H1 (cell line): ENCODE results near the gene LCE5A. TPM values are rescaled to one million over a fixed set of nuclear protein-coding genes. Genes with fewer than 3 reads are reported as not detected.

Experiments
- CHD2 ChIP-seq: IDR thresholded peaks from 2 replicates; pipeline ENCODE4 v1.6.1; 2012; ENCODE audit warnings: low read length, improper control_type of control experiment
- CHD7 ChIP-seq: fragments of 300-600 bp; sonication (generic); IDR thresholded peaks from 2 replicates; pipeline ENCODE4 v1.7.1; 2012; ENCODE audit warnings: low read length, moderate library complexity, mild to moderate bottlenecking, inconsistent platforms; ENCODE audit not compliant: insufficient replicate concordance
- EZH2 ChIP-seq: fragments of 200-600 bp; sonication (generic); IDR thresholded peaks from 2 replicates; pipeline ENCODE4 v1.7.1; 2012; ENCODE audit warnings: low read depth, mild to moderate bottlenecking, moderate library complexity, low read length, inconsistent platforms; ENCODE audit not compliant: severe bottlenecking
- FOSL1 ChIP-seq: IDR thresholded peaks from 2 replicates; pipeline ENCODE4 v1.6.1; 2011; ENCODE audit warnings: mild to moderate bottlenecking, low read depth, low read length, moderate library complexity; ENCODE audit not compliant: insufficient read depth
- HDAC6 ChIP-seq: IDR thresholded peaks from one replicate; pipeline ENCODE4 v1.7.1; 2012; ENCODE audit warnings: low read depth, mild to moderate bottlenecking, inconsistent platforms, low read length, moderate library complexity
- JUN ChIP-seq: IDR thresholded peaks from 2 replicates; pipeline ENCODE4 v1.6.1; 2011; ENCODE audit warnings: low read depth, mild to moderate bottlenecking, improper control_type of control experiment, low read length
- SIRT6 ChIP-seq: IDR thresholded peaks from one replicate; pipeline ENCODE4 v1.7.1; 2012; ENCODE audit warnings: low read length, inconsistent platforms
- ZNF274 ChIP-seq: IDR thresholded peaks from 2 replicates; pipeline ENCODE4 v1.7.0; 2012; ENCODE audit warnings: low read length, borderline replicate concordance; ENCODE audit errors: extremely low read depth
- polyA plus RNA-seq, 7 experiments: library from polyadenylated mRNA; depleted of rRNA in 3 of 7; stranded (reverse) in 5 of 7; unstranded in 2 of 7; fragments of >200 nt in 5 of 7; fragments of 200-250 nt in 2 of 7; gene quantifications; 1 replicate in 5 of 7; 2 replicates in 1 of 7; 4 replicates in 1 of 7; pipeline versions ENCODE4 v1.2.1 to v1.2.3, GENCODE V29; 2011 to 2013; ENCODE audit warnings: missing spikeins in 2 of 7, mixed read lengths in 2 of 7
- total RNA-seq: library from RNA; stranded (reverse); fragmentation: NEBNext Ultra II Directional; extraction: Animal tissue kit (Norgen Biotek cat#: 25700); gene quantifications from 2 replicates; pipeline ENCODE4 v1.2.1, GENCODE V29; 2021

Gene LCE5A
- total and polyA plus RNA-seq, 2 of the 8 experiments (the other 6 are each of a cell fraction or from before 2014, with no cell fraction given), result not detected

DNA sequence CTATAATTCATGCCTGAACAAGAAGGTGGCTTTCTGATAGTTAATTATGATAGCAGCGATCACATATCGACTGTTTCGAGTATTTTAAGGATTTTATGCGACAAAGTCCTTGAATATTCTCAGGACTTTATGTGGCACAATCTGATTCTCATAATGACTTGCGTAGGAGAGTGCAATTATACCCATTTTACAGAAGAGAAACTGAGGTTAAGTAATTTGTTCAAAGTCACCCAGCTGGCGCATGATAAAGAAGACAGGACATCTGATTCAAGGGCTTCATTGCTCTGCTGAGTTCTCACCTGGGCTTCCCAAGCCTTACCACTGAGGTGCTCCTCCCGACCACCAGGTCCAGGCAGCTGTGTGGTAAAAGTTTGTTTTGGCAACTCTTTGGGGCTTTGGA, 5.5 kb downstream of the LCE5A start (continued):
- TF ChIP-seq CHD7, result no peak
- TF ChIP-seq EZH2, result no peak
- no peak for TF ChIP-seq CHD2
- TF ChIP-seq ZNF274, result no peak
- no peak for TF ChIP-seq FOSL1
- no peak for TF ChIP-seq HDAC6
- no peak for TF ChIP-seq SIRT6
- TF ChIP-seq JUN, result no peak
